HEK293T (cell line): Measurements from ENCODE around the gene KRTAP10-12.
"Not testable (repeated sequence)": the region's sequence is repeated elsewhere in the genome, so short reads cannot be mapped to it uniquely, and the experiment has no call there.

ENCODE experiments used
- SUZ12 ChIP-seq: fragments of 450-650 bp; IDR thresholded peaks from 2 replicates; pipeline ENCODE4 v1.6.1; 2016; ENCODE audit warnings: mild to moderate bottlenecking
- TARDBP ChIP-seq: fragments of 450-650 bp; IDR thresholded peaks from 2 replicates; pipeline ENCODE4 v1.6.1; 2016

GRCh38 chr21:44697172-44697810 lies at the start of gene KRTAP10-12:
- TF ChIP-seq TARDBP, SUZ12: not testable (repeated sequence)
